Esophagus muscularis mucosa (tissue), 4 donors: ENCODE data around the gene LCORL.

Experiments
- CTCF ChIP-seq, 3 experiments: fragments of 200-600 bp in 2 of 3; fragments of 450-650 bp in 1 of 3; sonication (generic) in 2 of 3; IDR thresholded peaks; one replicate each; pipeline ENCODE4 v1.5.1; 2017 to 2019; ENCODE audit warnings: antibody characterized with exemption in 3 of 3, mild to moderate bottlenecking in 2 of 3, moderate library complexity in 1 of 3
- EP300 ChIP-seq: sonication (generic); formaldehyde crosslinking; IDR thresholded peaks from one replicate; pipeline ENCODE4 v1.6.1; 2017; ENCODE audit warnings: antibody characterized with exemption
- POLR2A ChIP-seq: fragments of 450-650 bp; IDR thresholded peaks from one replicate; pipeline ENCODE4 v1.6.1; 2017; ENCODE audit warnings: antibody characterized with exemption, moderate library complexity, mild to moderate bottlenecking, low read depth
- POLR2AphosphoS5 ChIP-seq, 2 donors: sonication (generic); formaldehyde crosslinking; IDR thresholded peaks; one replicate each; pipeline ENCODE4 v1.6.1; 2017; ENCODE audit warnings: antibody characterized with exemption in 2 of 2

- TF ChIP-seq POLR2A (no peak), CTCF (IDR thresholded peaks at IDR 0.05) (no peak), EP300 (no peak), POLR2AphosphoS5 (IDR thresholded peaks at IDR 0.05) (no peak)
These were observed 40.5 kb downstream of the LCORL start for GRCh38 chr4:17981063-17981462.
